ENCODE measurements around the gene CD200R1.

CD200R1 gene

DNA sequence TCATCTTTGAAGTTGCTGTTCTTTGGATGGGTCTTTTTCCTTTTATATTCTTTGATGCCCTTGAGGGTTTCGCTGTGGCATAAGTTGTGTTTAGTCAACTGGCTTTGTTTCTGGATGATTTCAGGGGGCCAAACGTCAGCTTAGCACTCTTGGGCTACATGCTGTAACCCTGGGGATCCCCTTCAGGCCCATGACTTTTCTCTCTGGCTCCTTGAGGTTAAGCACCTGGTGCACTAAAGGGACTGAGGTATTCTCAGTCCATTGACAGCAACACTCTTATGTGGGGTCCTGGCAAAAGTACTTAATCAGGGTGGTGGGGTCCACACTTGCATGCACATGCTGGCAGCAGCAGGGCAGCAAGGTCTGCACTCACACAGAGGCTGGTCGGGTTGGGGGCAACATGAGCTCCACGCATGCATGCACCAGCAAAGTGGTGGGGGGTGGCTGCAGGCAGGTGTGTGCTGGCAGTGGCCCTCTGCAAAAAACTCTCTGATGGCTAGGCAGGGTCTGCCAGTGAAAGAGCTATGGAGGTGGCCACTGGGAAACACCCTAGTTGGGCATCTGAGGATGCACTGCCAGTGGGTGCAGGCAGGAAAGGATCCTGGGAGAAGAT is 90.1 kb downstream of the CD200R1 start:
- no peak for DNase-seq

DNA sequence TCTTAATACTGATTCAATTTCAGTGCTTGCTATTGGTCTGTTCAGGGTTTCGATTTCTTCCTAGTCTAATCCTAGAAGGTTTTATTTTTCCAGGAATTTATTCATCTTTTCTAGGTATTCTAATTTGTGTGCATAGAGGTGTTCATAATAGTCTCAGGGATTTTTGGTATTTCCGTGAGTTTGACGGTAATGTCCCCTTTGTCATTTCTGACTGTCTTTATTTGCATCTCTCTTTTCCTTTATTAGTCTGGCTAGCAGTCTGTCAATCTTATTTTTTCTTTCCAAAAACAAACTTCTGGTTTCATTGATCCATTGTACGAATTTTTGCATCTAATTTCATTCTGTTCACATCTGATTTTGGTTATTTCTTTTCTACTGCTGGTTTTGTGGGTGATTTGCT is 93.0 kb downstream of the CD200R1 start:
- DNase-seq, result no peak

- no peak for DNase-seq
Measured at GRCh38 chr3:112875561-112875960, 99.3 kb downstream of the CD200R1 start.

DNA sequence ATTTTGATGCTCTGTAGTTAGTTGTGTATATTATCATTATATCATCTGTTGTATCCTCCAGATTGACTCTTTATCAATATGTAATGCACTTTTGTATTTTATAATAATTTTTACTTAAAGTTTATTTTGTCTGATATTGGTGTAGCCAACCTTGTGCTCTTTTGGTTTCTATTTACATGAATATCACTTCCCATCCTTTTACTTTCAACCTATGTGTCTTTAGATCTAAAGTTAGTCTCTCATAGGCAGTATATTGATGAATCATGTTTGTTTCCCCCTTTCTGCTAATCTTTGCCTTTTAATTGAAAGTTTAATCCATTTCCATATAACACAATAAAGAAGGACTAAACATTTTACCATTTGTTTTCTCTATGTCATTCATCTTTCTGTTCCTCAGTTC is 100.2 kb downstream of the CD200R1 start:
- DNase-seq, result no peak

GRCh38 chr3:112873632-112874031 is 101.3 kb downstream of the CD200R1 start:
- DNase-seq, result no peak

DNA sequence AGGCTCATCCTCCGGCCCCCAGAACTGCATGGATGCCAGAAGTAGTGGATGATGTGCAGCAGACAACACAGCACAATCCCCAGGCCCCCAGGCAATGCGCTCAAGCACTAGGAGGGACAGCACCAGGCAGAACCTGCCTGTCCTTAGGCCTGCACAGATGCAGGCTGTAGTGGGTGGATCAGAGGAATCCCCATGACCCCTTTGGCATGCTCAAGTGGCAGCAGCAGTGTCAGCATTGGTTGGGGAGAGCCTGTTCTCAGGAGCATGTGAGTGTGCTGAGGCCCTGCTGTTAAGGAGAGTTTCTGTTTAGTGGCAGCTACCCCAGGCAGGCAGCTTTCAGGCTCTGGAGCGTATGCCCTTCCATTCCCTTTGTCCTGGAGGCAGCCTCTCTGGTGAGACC is 103.2 kb downstream of the CD200R1 start:
- no peak for DNase-seq

Data from activated CD4-positive, alpha-beta T cell treated with anti-CD3 and anti-CD28 coated beads, Interleukin-2, Interleukin-6, amounts not matched to agents 100 ng/mL and 50 ng/mL, durations not matched to agents 16 hours and 8 hours (primary cell).